Measurements from ENCODE around the gene CRAT. TPM values are rescaled to one million over a fixed set of nuclear protein-coding genes. Genes with fewer than 3 reads are reported as not detected.

CRAT gene
- total and polyA plus RNA-seq, 5 experiments from 2014 or later = 10.7 to 15.5 (median 11.3) TPM

DNA sequence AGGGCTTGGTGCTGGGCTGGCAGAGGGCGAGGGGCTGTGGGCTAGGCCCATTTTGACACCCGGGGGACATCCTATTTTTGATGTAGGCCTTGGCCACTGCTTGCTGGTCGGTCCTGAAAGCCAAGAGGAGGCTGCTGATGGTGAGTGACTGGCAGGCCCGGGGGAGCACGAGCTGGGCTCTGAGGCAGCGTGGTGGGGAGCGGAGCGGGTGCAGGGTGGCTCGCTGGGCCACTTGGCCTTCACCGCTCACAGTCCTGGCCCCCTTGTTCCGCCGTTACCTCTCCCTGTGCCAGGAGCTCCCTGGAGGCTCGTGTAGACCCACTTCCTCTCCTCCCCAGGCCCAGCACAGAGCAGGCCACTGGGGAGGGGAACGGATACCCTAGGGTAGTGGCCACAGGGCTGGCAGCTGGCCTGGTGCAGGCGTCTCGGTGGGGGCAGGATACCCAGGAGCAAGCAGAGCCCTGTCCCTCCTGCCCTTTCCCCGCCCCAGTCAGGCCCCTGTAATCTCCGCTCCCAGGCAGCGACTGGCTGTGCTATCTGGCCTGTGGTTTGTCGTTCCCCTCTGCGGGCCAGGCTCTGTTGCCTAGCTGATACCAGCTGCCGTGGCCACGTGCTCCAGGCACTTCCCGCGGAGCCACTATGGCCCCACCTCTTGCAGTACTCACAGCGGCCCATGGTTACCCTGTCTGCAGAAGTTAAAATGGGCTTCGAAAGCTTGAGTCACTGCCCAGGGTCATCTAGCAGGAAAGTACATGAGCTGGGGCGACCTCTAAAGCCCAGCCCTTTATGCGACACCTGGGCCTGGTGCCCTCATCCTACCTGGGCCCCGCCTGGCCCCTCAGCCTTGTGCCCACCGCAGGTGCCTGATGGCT lies 41.4 kb downstream of the CRAT start:
- POLR2A ChIA-PET = interaction anchor here (0.6 to 3.4 kb wide), 8 partner anchors 11 to 345 kb away, joined by 3 to 39 read pairs (median 4); partner anchors contain the start of genes CRAT, DOLPP1, MIGA2 and PTPA
- H3K4me1 Mint-ChIP-seq = peaks cover 20 to 57% (median 47%) of the 10 kb centered on the region in 4 donors
- peak; percentile 26 to 87 (median 62) for DNase-seq
- peaks cover 0 to 24% (median 0%) of the 10 kb centered on the region in 3 donors for H3K36me3 Mint-ChIP-seq
- no peaks in the 10 kb centered on the region for H3K27me3 Mint-ChIP-seq
- H3K27ac Mint-ChIP-seq = peak overlapping the region; percentile 89 to 96 (median 92)
- H3K9me3 Mint-ChIP-seq = no peaks in the 10 kb centered on the region
- ATAC-seq = peak; percentile 95 to 98
- H3K4me3 Mint-ChIP-seq = peak overlapping the region; percentile 58 to 87 (median 74)

DNA sequence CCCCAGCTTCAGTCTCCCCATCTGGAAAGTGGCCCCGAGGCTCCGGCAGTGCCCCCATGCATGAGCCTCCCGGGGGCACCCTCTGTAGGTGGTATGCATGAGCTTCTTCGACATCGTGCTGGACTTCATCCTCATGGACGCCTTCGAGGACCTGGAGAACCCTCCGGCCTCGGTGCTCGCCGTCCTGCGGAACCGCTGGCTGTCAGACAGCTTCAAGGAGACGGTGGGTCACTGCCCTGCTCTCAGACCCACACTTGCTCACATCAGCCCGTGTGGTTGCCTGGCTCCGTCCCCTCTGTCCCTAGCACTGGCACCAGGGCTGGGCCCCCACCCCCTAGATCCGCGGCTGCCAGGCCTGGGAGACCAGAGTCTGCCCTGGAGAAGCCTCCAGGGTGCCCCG lies 42.5 kb downstream of the CRAT start:
- POLR2A ChIA-PET = interaction anchor here (1.2 to 3.4 kb wide), 5 partner anchors 12 to 344 kb away, joined by 3 to 39 read pairs (median 4); partner anchors contain the start of genes CRAT, DOLPP1, SH3GLB2 and ZDHHC12
- ATAC-seq (no peak), DNase-seq (no peak)
- peak overlapping the region in 6 of 10 donors; percentile 63 to 82 (median 70) for H3K4me3 Mint-ChIP-seq
- H3K27ac Mint-ChIP-seq = peak overlapping the region; percentile 78 to 96 (median 90)
- H3K36me3 Mint-ChIP-seq = peaks cover 0 to 30% (median 2%) of the 10 kb centered on the region in 3 donors
- no peaks in the 10 kb centered on the region for H3K27me3 Mint-ChIP-seq
- H3K9me3 Mint-ChIP-seq = no peaks in the 10 kb centered on the region
- H3K4me1 Mint-ChIP-seq = peaks cover 17 to 48% (median 41%) of the 10 kb centered on the region in 4 donors

DNA sequence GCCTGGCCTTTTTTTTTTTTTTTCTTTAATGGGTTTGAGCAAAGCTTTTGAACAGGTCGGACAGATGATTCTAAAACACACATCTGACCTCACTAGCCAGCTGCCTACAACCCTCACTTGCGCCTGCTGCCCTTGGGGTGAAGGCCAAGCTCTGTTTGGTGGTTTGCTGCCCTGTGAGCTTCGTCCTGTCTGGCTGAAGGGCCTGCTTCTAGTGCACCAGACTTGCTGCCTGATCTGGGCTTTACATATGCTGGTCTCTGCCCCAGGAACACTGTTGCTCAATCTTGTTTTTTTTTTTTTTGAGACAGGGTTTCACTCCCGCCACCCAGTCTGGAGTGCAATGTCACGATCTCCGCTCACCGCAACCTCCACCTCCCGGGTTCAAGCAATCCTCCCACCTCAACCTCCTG lies 46.1 kb downstream of the CRAT start:
- Mint-ChIP-seq H3K4me3 (no peak overlapping the region), H3K27me3 (no peaks in the 10 kb centered on the region), H3K9me3 (no peaks in the 10 kb centered on the region), H3K36me3 (peaks cover 0 to 49% (median 4%) of the 10 kb centered on the region in 3 donors), H3K4me1 (peaks cover 8 to 15% (median 14%) of the 10 kb centered on the region in 4 donors), H3K27ac (peak overlapping the region in 1 of 10 donors; percentile 40)
- POLR2A ChIA-PET = interaction anchor here (0.7 to 1.2 kb wide), 3 partner anchors 19 to 581 kb away, joined by 3 to 4 read pairs (median 3); no protein-coding TSS in a partner anchor
- DNase-seq (no peak), ATAC-seq (no peak)

- Mint-ChIP-seq H3K36me3 (peaks cover 0 to 57% (median 4%) of the 10 kb centered on the region in 3 donors), H3K27ac (no peak overlapping the region), H3K27me3 (no peaks in the 10 kb centered on the region), H3K4me3 (no peak overlapping the region), H3K9me3 (no peaks in the 10 kb centered on the region), H3K4me1 (peaks cover 0 to 1% (median under 1%) of the 10 kb centered on the region in 4 donors)
- DNase-seq (no peak), ATAC-seq (no peak)
- POLR2A ChIA-PET = no interaction called here
Observed at GRCh38 chr9:129063061-129063460, 47.5 kb downstream of the CRAT start.

DNA sequence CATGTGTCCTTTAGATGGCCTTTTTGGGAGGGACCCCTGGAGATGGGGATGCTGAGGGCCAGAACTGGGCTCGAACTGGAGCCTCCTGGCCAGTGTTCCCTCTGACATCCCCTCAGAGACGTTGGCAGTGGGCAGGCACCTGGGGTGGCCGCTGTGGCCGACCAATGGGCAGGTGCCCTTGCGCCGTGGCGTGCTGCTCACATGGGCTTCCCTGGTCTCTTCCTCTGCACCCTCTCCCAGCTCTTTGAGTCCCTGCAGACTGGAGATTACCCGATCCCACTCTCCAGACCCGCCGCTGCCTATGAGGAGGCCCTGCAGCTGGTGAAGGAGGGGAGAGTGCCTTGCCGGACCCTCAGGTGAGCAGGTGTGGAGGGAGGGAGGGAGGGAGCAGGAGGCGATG lies 49.6 kb downstream of the CRAT start:
- no peaks in the 10 kb centered on the region for H3K27me3 Mint-ChIP-seq
- H3K4me3 Mint-ChIP-seq = no peak overlapping the region
- no peaks in the 10 kb centered on the region for H3K9me3 Mint-ChIP-seq
- ATAC-seq = no peak
- H3K36me3 Mint-ChIP-seq = peaks cover 0 to 68% (median 7%) of the 10 kb centered on the region in 3 donors
- POLR2A ChIA-PET = no interaction called here
- no peak for DNase-seq
- no peak overlapping the region for H3K27ac Mint-ChIP-seq
- peaks cover 0 to 3% (median 0%) of the 10 kb centered on the region in 4 donors for H3K4me1 Mint-ChIP-seq

DNA sequence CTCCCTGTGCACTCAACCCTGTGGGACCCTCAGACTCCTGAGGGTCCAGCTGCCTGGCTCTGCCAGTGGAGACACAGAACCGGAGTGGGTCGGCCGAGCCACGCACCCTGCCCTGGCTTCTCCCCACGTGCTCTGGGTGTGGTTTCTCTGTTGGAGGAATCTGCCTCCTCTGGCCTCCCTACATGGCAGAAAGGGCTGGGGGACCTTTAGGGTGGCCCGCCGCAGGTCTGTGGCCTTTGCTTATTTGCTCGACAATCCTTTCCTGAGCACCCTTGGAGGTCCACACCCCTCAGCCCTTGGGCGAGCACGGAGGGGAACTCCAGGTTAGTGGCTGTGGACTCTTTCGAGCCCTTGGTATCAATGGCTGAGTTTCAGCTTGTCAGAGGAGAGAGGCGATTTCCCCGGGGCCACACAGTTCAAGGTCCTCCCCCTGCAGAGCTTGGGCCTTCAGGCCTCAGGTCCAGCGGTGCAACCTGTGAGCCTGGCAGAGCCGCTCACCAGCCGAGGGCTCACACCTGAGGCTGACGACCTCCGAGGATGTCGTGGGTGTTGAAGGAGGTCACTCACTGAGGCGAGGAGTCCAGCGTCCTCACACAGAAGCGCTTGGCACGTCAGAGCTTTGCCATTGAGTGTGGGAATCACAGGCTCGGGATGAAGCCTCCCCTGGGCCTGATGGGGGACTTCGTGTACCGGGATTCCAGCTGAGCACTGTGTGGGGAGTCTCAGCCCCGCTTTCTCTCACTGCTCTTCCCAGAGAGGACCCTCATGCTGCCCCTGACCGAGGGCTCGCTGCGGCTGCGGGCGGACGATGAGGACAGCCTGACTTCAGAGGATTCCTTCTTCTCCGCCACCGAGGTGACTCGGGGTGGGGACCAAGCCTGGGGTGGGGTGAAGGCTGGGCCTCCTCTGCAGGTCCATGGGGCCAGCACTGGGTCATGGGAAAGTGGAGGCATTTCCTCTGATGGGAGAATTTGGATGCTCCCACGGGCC lies 50.5 kb downstream of the CRAT start:
- H3K36me3 Mint-ChIP-seq = peaks cover 0 to 67% (median 7%) of the 10 kb centered on the region in 3 donors

GRCh38 chr9:129058965-129059795 lies 51.4 kb downstream of the CRAT start:
- Mint-ChIP-seq H3K4me3 (no peak overlapping the region), H3K27me3 (no peaks in the 10 kb centered on the region), H3K4me1 (peaks cover 0 to 3% (median under 1%) of the 10 kb centered on the region in 4 donors), H3K9me3 (no peaks in the 10 kb centered on the region), H3K27ac (no peak overlapping the region), H3K36me3 (peaks cover 0 to 67% (median 11%) of the 10 kb centered on the region in 3 donors)
- POLR2A ChIA-PET = no interaction called here
- DNase-seq = no peak
- no peak for ATAC-seq

More for the DNA sequence above, 50.5 kb downstream of the CRAT start:
- peaks cover 0 to 3% (median 0%) of the 10 kb centered on the region in 4 donors for H3K4me1 Mint-ChIP-seq
- ATAC-seq (no peak), DNase-seq (no peak)
- H3K4me3 Mint-ChIP-seq = no peak overlapping the region
- H3K27me3 Mint-ChIP-seq = no peaks in the 10 kb centered on the region
- H3K27ac Mint-ChIP-seq = no peak overlapping the region
- no peaks in the 10 kb centered on the region for H3K9me3 Mint-ChIP-seq
- POLR2A ChIA-PET = interaction anchor here (0.6 kb wide), 1 partner anchor 30 kb away, joined by 4 read pairs; no protein-coding TSS in a partner anchor

- POLR2A ChIA-PET = no interaction called here
- peak overlapping the region in 1 of 10 donors; percentile 24 for H3K27ac Mint-ChIP-seq
- no peak overlapping the region for H3K4me3 Mint-ChIP-seq
- ATAC-seq (no peak), DNase-seq (no peak)
- H3K4me1 Mint-ChIP-seq = peaks cover 0 to 3% (median under 1%) of the 10 kb centered on the region in 4 donors
- H3K27me3 Mint-ChIP-seq = no peaks in the 10 kb centered on the region
- H3K36me3 Mint-ChIP-seq = peaks cover 0 to 80% (median 9%) of the 10 kb centered on the region in 3 donors
- H3K9me3 Mint-ChIP-seq = no peaks in the 10 kb centered on the region
Observed at GRCh38 chr9:129054163-129054851, 56.3 kb downstream of the CRAT start.

DNA sequence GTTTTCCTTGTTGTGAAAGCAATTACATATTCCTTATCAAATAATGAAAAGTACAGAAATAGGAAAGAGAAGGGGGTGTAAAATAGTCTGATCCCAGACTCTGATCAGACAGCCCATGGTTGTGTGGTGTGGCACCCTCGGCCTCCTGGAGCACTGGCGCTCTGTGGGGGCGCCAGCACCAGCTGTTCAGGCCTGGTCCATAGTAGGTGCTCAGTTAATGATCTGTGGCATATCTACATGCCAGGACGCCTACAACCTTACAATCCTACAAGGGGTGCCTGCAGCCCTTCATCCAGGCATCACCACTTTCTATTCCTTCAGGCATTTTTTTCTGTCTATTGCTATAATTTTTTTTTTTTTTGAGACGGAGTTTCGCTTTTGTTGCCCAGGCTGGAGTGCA lies 57.6 kb downstream of the CRAT start:
- no peaks in the 10 kb centered on the region for H3K27me3 Mint-ChIP-seq
- no peaks in the 10 kb centered on the region for H3K9me3 Mint-ChIP-seq
- H3K36me3 Mint-ChIP-seq = peaks cover 0 to 85% (median 15%) of the 10 kb centered on the region in 3 donors
- no peak overlapping the region for H3K27ac Mint-ChIP-seq
- DNase-seq (no peak), ATAC-seq (no peak)
- peaks cover 0 to 3% (median under 1%) of the 10 kb centered on the region in 4 donors for H3K4me1 Mint-ChIP-seq
- no peak overlapping the region for H3K4me3 Mint-ChIP-seq
- POLR2A ChIA-PET = interaction anchor here (0.7 kb wide), 1 partner anchor 866 kb away, joined by 3 read pairs; no protein-coding TSS in a partner anchor

DNA sequence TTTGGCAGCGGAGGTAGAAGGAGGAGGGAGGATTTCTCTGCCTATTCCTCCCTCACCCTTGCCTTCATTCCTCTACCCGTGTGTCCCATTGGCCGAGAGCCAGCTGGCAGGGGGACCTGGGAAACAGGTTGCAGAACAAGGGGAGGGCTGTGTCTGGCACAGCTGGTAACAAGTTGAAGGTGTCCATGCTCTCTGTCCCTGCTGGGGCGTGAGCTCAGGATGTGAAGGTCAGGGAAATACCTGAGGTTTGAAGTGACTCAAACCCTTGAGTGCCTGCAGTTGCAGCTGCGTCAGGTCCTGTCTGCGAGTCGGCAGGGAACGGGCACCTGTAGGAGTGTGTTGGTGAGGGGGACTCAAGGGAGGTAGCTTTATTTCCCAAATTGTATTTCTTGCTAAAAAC lies 58.0 kb downstream of the CRAT start:
- no peak for ATAC-seq
- DNase-seq = no peak
- Mint-ChIP-seq H3K36me3 (peaks cover 0 to 84% (median 15%) of the 10 kb centered on the region in 3 donors), H3K27me3 (no peaks in the 10 kb centered on the region), H3K9me3 (no peaks in the 10 kb centered on the region), H3K4me1 (peaks cover 0 to 3% (median 0%) of the 10 kb centered on the region in 4 donors), H3K4me3 (no peak overlapping the region), H3K27ac (no peak overlapping the region)
- POLR2A ChIA-PET = interaction anchor here (0.7 kb wide), 1 partner anchor 866 kb away, joined by 3 read pairs; no protein-coding TSS in a partner anchor

Measured in naive thymus-derived CD8-positive, alpha-beta T cell (primary cell).